Activated CD8-positive, alpha-beta T cell treated with anti-CD3 and anti-CD28 coated beads for 36 hours (primary cell): Measurements from ENCODE around the gene NXF3. TPM values are rescaled to one million over a fixed set of nuclear protein-coding genes. Genes with fewer than 3 reads are reported as not detected.
"Not testable (repeated sequence)": the region's sequence is repeated elsewhere in the genome, so short reads cannot be mapped to it uniquely, and the experiment has no call there.

ENCODE experiments used
- ATAC-seq: fragments of 200-7000 bp; cut with Tn5 transposase; one replicate; pipeline ENCODE4 v1.10.0; 2021; ENCODE audit warnings: mild to moderate bottlenecking, moderate library complexity
- CTCF ChIA-PET: fragments of 350-600 bp; sonication (Branson Sonifier 250); formaldehyde crosslinking; loops from one replicate; lab custom pipeline; 2021; ENCODE audit warnings: antibody characterized with exemption; lab: Charles Lee
- POLR2A ChIA-PET: fragments of 350-600 bp; sonication (Branson Sonifier 250); formaldehyde crosslinking; loops from one replicate; lab custom pipeline; 2021; ENCODE audit warnings: antibody characterized with exemption; lab: Charles Lee
- DNase-seq: peaks from one replicate; pipeline ENCODE4 v3.0.0-alpha.2; 2020
- H3K27ac Mint-ChIP-seq: one replicate; pipeline ENCODE4 v1.8.0; 2021; ENCODE audit warnings: mild to moderate bottlenecking, mixed read lengths
- H3K27me3 Mint-ChIP-seq: one replicate; pipeline ENCODE4 v1.8.0; 2021; ENCODE audit warnings: mixed read lengths
- H3K36me3 Mint-ChIP-seq: one replicate; pipeline ENCODE4 v1.8.0; 2021; ENCODE audit warnings: low read depth, mixed read lengths
- H3K4me1 Mint-ChIP-seq: one replicate; pipeline ENCODE4 v1.8.0; 2021; ENCODE audit warnings: low read depth, mixed read lengths
- H3K4me3 Mint-ChIP-seq: one replicate; pipeline ENCODE4 v1.8.0; 2021; ENCODE audit warnings: mild to moderate bottlenecking, moderate library complexity, mixed read lengths
- H3K9me3 Mint-ChIP-seq: one replicate; pipeline ENCODE4 v1.8.0; 2021; ENCODE audit warnings: mixed read lengths
- intact Hi-C: fragments of 100-400 bp; cut with micrococcal nuclease; formaldehyde crosslinking; loops from one replicate; pipeline ENCODE4 v1.10.0; 2022
- total RNA-seq, 2 experiments: library from RNA; stranded (reverse); gene quantifications; one replicate each; pipeline ENCODE4 v1.2.3, GENCODE V29; 2021
- TF ChIP-seq, protein P1 (sequence below): fragments of 200-600 bp; IDR thresholded peaks from one replicate; pipeline ENCODE4 v1.8.0; 2022; ENCODE audit warnings: antibody characterized with exemption, mild to moderate bottlenecking

The NXF3 gene, protein sequence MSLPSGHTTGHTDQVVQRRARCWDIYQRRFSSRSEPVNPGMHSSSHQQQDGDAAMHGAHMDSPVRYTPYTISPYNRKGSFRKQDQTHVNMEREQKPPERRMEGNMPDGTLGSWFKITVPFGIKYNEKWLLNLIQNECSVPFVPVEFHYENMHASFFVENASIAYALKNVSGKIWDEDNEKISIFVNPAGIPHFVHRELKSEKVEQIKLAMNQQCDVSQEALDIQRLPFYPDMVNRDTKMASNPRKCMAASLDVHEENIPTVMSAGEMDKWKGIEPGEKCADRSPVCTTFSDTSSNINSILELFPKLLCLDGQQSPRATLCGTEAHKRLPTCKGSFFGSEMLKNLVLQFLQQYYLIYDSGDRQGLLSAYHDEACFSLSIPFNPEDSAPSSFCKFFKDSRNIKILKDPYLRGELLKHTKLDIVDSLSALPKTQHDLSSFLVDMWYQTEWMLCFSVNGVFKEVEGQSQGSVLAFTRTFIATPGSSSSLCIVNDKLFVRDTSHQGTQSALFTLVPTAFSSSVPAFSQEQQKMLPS
- not detected for total RNA-seq

DNA sequence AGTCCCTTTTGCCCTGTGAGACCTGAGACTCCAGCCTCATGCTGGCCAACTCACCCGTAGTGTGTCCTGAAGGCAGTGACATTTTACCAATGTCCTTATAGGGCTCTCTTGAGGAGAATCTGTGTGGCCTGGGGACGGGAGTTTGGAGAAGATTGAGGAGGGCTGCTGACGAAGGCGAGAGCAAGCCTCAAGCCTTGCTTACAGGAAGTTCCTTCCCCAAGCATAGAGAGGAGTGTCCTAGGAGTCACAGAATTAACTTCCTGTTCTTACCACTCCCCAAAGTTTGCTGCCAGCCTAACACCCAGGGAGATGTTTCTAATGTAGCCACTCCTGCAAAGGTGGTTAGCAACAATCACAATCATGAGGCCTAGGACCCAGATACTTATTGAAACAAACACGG lies at the start of gene NXF3:
Gene NXF3 (minus strand): TSS at position 202 of the 400 bp plus-strand sequence. CDS start 120 bp downstream, at position 82.
- Mint-ChIP-seq H3K27ac (no peak within 1 kb of the TSS), H3K36me3 (no peaks in the 10 kb centered on the region), H3K9me3 (no peaks in the 10 kb centered on the region), H3K27me3 (no peaks in the 10 kb centered on the region), H3K4me1 (no peaks in the 10 kb centered on the region), H3K4me3 (no peak within 1 kb of the TSS)
- ChIA-PET CTCF (no interaction called here), POLR2A (no interaction called here)
- DNase-seq (no peak), ATAC-seq (no peak)
- TF ChIP-seq, protein P1, sequence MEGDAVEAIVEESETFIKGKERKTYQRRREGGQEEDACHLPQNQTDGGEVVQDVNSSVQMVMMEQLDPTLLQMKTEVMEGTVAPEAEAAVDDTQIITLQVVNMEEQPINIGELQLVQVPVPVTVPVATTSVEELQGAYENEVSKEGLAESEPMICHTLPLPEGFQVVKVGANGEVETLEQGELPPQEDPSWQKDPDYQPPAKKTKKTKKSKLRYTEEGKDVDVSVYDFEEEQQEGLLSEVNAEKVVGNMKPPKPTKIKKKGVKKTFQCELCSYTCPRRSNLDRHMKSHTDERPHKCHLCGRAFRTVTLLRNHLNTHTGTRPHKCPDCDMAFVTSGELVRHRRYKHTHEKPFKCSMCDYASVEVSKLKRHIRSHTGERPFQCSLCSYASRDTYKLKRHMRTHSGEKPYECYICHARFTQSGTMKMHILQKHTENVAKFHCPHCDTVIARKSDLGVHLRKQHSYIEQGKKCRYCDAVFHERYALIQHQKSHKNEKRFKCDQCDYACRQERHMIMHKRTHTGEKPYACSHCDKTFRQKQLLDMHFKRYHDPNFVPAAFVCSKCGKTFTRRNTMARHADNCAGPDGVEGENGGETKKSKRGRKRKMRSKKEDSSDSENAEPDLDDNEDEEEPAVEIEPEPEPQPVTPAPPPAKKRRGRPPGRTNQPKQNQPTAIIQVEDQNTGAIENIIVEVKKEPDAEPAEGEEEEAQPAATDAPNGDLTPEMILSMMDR: no peak
- intact Hi-C loops: no loop called here

DNA sequence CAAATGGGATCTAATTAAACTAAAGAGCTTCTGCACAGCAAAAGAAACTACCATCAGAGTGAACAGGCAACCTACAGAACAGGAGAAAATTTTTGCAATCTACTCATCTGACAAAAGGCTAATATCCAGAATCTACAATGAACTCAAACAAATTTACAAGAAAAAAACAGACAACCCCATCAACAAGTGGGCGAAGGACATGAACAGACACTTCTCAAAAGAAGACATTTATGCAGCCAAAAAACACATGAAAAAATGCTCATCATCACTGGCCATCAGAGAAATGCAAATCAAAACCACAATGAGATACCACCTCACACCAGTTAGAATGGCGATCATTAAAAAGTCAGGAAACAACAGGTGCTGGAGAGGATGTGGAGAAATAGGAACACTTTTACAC lies 43.6 kb upstream of the NXF3 start:
- H3K4me3 Mint-ChIP-seq, H3K9me3 Mint-ChIP-seq, CTCF ChIA-PET, H3K27ac Mint-ChIP-seq, intact Hi-C loops, DNase-seq, H3K36me3 Mint-ChIP-seq, H3K4me1 Mint-ChIP-seq, H3K27me3 Mint-ChIP-seq, ATAC-seq, POLR2A ChIA-PET: not testable (repeated sequence)

DNA sequence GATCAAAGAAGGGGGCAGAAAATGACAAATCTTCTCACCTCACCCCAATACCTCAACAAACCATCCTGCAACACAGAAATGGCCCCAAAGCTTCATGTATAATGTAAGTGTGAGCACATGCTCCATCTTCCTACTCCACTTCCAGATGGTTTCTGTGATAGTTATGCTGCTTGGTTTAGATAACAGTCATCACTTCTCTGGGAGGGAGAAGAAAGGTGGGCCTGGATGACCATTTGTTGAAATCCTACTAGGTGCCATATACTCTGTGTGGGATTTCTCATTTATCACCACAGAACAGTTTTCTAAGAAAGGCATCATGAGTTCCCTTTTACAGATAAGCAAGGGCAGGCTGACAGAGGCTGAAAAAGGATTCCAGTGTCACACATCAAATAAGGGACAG lies 31.3 kb upstream of the NXF3 start:
- Mint-ChIP-seq H3K4me3 (no peak overlapping the region), H3K27me3 (no peaks in the 10 kb centered on the region), H3K4me1 (peaks cover 6% of the 10 kb centered on the region), H3K27ac (no peak overlapping the region), H3K36me3 (no peaks in the 10 kb centered on the region), H3K9me3 (no peaks in the 10 kb centered on the region)
- TF ChIP-seq, protein P1: no peak
- ChIA-PET CTCF (no interaction called here), POLR2A (interaction anchor here (0.6 kb wide), 1 partner anchor 72 kb away, joined by 3 read pairs; no protein-coding TSS in a partner anchor)
- ATAC-seq: no peak
- DNase-seq: no peak
- intact Hi-C loops: no loop called here

DNA sequence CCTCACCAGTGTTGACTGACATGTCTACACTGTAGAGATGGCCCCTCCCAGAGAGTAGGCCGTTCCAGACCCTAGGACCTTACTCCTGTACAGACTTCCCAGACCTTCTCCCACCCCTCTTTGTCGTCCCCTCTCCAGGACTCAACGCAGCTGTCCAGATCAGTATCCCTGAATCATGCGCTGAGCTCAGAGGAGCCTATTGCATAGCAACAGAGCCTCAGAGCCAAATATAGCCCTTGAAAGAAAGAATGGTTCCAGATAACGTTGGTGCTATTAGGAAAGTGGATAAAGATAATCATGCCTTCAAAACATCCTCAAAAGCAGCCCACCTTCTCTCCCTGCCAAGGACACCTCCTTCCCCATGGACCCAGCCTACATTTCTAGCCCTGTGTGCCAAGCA lies 27.8 kb upstream of the NXF3 start:
- Mint-ChIP-seq H3K36me3 (no peaks in the 10 kb centered on the region), H3K27me3 (no peaks in the 10 kb centered on the region), H3K4me1 (no peaks in the 10 kb centered on the region), H3K9me3 (no peaks in the 10 kb centered on the region), H3K4me3 (no peak overlapping the region), H3K27ac (no peak overlapping the region)
- ChIA-PET CTCF (no interaction called here), POLR2A (no interaction called here)
- intact Hi-C loops: no loop called here
- ATAC-seq: no peak
- TF ChIP-seq, protein P1: no peak
- no peak for DNase-seq

DNA sequence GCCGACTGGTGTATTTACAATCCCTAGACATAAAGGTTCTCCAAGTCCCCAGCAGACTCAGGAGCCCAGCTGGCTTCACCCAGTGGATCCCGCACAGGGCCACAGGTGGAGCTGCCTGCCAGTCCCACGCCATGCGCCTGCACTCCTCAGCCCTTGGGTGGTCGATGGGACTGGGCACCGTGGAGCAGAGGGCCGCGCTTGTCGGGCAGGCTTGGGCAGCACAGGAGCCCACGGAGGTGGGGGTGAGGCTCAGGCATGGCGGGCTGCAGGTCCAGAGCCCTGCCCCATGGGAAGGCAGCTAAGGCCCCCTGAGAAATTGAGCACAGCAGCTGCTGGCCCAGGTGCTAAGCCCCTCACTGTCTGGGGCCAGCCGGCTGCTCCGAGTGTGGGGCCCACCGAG lies 24.0 kb upstream of the NXF3 start:
- H3K27me3 Mint-ChIP-seq, H3K27ac Mint-ChIP-seq, H3K4me3 Mint-ChIP-seq, CTCF ChIA-PET, DNase-seq, H3K4me1 Mint-ChIP-seq, ATAC-seq, H3K9me3 Mint-ChIP-seq, H3K36me3 Mint-ChIP-seq, intact Hi-C loops, POLR2A ChIA-PET: not testable (repeated sequence)

DNA sequence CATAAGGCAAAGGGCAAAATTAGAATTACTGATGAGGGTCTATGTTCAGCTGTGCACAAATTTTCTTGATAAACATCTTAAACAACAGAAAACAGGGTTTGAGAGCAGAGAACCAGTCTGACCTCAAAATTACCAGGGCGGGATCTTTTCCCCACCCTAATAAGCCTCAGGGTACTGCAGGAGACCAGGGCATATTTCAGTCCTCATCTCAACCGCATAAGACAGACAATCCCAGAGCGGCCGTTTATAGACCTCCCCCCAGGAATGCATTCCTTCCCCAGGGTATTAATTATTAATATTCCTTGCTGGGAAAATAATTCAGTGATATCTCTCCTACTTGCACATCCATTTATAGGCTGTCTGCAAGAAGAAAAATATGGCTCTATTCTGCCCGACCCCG lies 16.6 kb upstream of the NXF3 start:
- DNase-seq, ATAC-seq, CTCF ChIA-PET, H3K36me3 Mint-ChIP-seq, H3K4me1 Mint-ChIP-seq, POLR2A ChIA-PET, intact Hi-C loops, H3K9me3 Mint-ChIP-seq, H3K27ac Mint-ChIP-seq, H3K27me3 Mint-ChIP-seq, H3K4me3 Mint-ChIP-seq: not testable (repeated sequence)
